ENCODE data around the gene SMC1B. TPM values are rescaled to one million over a fixed set of nuclear protein-coding genes. Genes with fewer than 3 reads are reported as not detected.

Gene SMC1B, protein sequence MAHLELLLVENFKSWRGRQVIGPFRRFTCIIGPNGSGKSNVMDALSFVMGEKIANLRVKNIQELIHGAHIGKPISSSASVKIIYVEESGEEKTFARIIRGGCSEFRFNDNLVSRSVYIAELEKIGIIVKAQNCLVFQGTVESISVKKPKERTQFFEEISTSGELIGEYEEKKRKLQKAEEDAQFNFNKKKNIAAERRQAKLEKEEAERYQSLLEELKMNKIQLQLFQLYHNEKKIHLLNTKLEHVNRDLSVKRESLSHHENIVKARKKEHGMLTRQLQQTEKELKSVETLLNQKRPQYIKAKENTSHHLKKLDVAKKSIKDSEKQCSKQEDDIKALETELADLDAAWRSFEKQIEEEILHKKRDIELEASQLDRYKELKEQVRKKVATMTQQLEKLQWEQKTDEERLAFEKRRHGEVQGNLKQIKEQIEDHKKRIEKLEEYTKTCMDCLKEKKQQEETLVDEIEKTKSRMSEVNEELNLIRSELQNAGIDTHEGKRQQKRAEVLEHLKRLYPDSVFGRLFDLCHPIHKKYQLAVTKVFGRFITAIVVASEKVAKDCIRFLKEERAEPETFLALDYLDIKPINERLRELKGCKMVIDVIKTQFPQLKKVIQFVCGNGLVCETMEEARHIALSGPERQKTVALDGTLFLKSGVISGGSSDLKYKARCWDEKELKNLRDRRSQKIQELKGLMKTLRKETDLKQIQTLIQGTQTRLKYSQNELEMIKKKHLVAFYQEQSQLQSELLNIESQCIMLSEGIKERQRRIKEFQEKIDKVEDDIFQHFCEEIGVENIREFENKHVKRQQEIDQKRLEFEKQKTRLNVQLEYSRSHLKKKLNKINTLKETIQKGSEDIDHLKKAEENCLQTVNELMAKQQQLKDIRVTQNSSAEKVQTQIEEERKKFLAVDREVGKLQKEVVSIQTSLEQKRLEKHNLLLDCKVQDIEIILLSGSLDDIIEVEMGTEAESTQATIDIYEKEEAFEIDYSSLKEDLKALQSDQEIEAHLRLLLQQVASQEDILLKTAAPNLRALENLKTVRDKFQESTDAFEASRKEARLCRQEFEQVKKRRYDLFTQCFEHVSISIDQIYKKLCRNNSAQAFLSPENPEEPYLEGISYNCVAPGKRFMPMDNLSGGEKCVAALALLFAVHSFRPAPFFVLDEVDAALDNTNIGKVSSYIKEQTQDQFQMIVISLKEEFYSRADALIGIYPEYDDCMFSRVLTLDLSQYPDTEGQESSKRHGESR
- total RNA-seq: not detected in 2 replicates

GRCh38 chr22:45413368-45414211, at the start of gene SMC1B, which contains the start of gene RIBC2:
SMC1B (minus strand) TSS chr22:45413599; CDS start chr22:45413567, 32 bp downstream.
RIBC2 (plus strand) TSS chr22:45413693; CDS start chr22:45413887, 194 bp downstream.

DNA sequence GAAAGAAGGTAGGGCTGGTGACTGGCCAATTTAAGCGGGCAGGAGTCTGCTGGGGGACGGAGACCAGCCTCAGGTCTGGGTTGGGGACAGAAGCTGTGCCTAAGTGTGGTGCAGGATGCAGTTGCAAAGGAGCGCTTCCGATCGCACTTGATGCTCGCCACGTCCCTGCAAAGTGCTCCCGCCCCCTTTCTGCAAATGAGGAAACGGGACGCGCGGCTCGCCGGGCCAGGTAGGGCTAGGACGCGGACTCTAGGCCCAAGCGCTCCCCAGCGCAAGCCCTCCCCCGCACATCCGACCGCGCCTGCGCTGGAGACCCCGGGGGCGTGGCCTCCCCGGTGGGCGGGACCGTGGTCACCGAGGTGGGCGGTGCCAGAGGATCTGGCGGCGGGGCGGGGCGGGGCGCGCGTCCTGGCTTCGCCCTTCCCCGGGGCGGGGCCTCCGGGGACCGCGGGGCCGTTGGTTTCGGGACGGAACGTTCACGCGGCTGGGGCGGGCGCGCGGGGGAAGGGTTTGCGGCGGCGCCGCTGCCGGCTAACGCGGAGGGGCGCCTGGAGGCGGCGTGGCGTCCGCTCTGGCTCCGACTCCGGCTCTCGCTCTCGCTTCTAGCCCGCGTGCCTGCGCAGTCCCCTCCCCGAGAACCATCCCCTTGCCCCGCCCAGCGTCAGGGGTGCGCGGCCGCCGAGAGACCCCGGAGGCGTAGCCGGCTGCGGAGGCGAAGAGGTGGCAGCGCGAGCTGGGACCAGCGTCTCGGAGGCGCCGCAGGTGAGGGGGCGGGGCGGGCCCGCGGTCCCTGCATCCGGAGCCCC, 103.8 kb downstream of the SMC1B start, which contains the start of gene FAM118A:
FAM118A (plus strand) TSS at position 513 of the 806 bp plus-strand sequence. CDS start 12,446 bp downstream, outside the sequence.

Other genes with a start within 250 kb of the SMC1B start
- gene NUP50, start 249.7 kb downstream of the SMC1B start, total RNA-seq: 43.9 and 58.8 TPM in 2 replicates
- 36.6 and 47.8 TPM in 2 replicates for gene KIAA0930, start 172.7 kb downstream of the SMC1B start, total RNA-seq
- not detected in 2 replicates for gene UPK3A, start 128.7 kb downstream of the SMC1B start, total RNA-seq
- 14.5 and 32.7 TPM in 2 replicates for gene FAM118A, start 103.7 kb downstream of the SMC1B start, total RNA-seq
- 0.11 and 0.26 TPM in 2 replicates for gene RIBC2, start 94 bp upstream of the SMC1B start, total RNA-seq
- 0.09 and 0.22 TPM in 2 replicates for gene FBLN1, start 89.3 kb upstream of the SMC1B start, total RNA-seq

Data from dermis lymphatic vessel endothelial cell (primary cell).